SK-N-MC (cell line): ENCODE data around the gene CP.

Experiments used
- DNase-seq: peaks from one replicate; pipeline ENCODE4 v3.0.0-alpha.2; 2011; ENCODE audit warnings: low read depth, low spot score
- H3K27ac ChIP-seq: fragments of 200-600 bp; sonication (generic); 2 replicates; pipeline ENCODE4 v1.5.1; 2016; ENCODE audit warnings: mixed run types
- H3K36me3 ChIP-seq: fragments of 200-600 bp; sonication (generic); 2 replicates; pipeline ENCODE4 v1.6.1; 2017; ENCODE audit warnings: antibody characterized with exemption, low read length, mixed read lengths; ENCODE audit not compliant: insufficient read depth
- H3K4me3 ChIP-seq: fragments of 200-600 bp; sonication (generic); 2 replicates; pipeline ENCODE4 v1.5.1; 2016
- H3K9ac ChIP-seq: fragments of 200-600 bp; sonication (generic); 2 replicates; pipeline ENCODE4 v1.8.0; 2017; ENCODE audit warnings: mixed run types, mixed read lengths; ENCODE audit not compliant: insufficient read length
- H3K9me3 ChIP-seq: fragments of 200-600 bp; sonication (generic); 2 replicates; pipeline ENCODE4 v1.6.1; 2017; ENCODE audit warnings: low read depth, mild to moderate bottlenecking, antibody characterized with exemption, low read length, moderate library complexity, mixed read lengths
- EZH2 ChIP-seq: fragments of 200-600 bp; sonication (generic); IDR thresholded peaks from one replicate; pipeline ENCODE4 v1.6.1; 2017; ENCODE audit warnings: antibody characterized with exemption
- FOXP2 ChIP-seq: optimal IDR thresholded peaks from 2 replicates; pipeline ENCODE3; 2011; ENCODE audit warnings: mild to moderate bottlenecking, moderate library complexity; ENCODE audit not compliant: insufficient read depth; ENCODE audit errors: extremely low read length, control extremely low read depth
- POLR2AphosphoS5 ChIP-seq: IDR thresholded peaks from 2 replicates; pipeline ENCODE4 v1.6.1; 2012; ENCODE audit warnings: mild to moderate bottlenecking, low read depth, low read length, borderline replicate concordance

CP gene

DNA sequence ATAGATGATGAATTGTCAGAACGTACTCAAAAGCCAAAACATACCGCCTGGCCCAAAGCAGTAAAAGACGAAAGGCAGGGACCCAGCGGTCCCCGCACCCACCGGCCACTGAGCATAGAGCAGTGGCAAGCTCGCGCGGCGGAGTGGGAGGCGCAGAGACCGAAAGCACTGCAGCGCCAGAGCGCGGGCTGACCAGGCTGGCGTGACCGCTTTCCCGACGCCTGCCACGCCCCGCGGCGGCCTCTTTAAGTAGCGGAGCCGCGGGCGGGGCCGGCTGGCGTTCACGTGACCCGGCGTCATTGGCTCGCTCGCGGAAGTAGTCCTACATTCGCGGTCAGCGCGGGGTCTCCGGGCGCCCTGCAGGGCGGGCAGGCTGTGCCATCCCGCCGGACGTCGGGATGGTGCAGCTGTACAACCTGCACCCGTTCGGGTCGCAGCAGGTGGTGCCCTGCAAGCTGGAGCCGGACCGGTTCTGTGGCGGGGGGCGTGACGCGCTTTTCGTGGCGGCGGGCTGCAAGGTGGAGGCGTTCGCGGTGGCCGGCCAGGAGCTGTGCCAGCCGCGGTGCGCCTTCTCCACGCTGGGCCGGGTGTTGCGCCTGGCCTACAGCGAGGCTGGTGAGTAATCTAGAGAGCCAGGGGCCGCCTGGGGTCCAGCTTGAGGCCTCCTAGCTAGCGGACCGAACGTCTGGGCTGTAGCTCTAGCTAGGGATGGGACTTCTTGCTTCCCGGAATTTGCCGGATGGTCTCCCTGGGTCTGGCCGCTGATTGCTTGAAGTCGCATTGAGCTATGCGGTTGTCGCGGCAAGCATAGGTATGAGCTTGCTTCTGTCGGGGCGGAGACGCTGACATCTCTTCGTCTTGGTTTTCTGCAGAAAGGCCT, 92.1 kb downstream of the CP start, which contains the start of gene HPS3:
Gene HPS3, plus strand, starts transcription at position 313 of the 880 bp plus-strand sequence. Its CDS starts 86 bp downstream, at position 399.
- TF ChIP-seq EZH2 (no peak), POLR2AphosphoS5 (peak; percentile 81), FOXP2 (peak; percentile 31)
- Histone ChIP-seq H3K27ac (no peak within 1 kb of the TSS), H3K9me3 (no peaks in the 10 kb centered on the region)

DNA sequence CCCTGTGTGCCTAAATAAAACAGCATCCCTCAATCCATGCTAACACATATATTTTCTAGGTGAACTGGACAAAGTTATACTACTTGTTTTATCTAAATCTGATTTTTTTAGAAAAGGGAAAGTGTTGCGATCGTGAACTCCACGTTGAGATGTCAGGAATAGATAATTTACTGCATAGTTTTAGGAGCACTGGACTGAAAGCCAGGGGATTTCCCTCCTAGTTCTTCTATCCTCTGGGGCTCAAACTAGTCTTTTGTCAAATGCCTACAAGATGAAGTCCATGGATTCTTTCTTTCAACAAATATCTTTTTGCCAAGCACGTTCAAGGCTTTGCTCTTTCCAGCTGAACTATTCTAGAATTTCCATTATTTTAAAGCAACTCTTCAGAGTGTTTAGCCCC, 92.8 kb downstream of the CP start:
- H3K9me3 ChIP-seq, result no peaks in the 10 kb centered on the region
- H3K9ac ChIP-seq, result peak overlapping the region; percentile 66
- H3K36me3 ChIP-seq, result no peaks in the 10 kb centered on the region
- TF ChIP-seq EZH2 (no peak), POLR2AphosphoS5 (no peak), FOXP2 (no peak)
- no peak overlapping the region for H3K27ac ChIP-seq
- no peak for DNase-seq
- H3K4me3 ChIP-seq, result peak overlapping the region; percentile 93

More for the DNA sequence above, 92.1 kb downstream of the CP start, which contains the start of gene HPS3:
- Histone ChIP-seq H3K36me3 (no peaks in the 10 kb centered on the region), H3K4me3 (peak within 1 kb of the TSS; percentile 93), H3K9ac (peak within 1 kb of the TSS; percentile 66)
- no peak for DNase-seq

DNA sequence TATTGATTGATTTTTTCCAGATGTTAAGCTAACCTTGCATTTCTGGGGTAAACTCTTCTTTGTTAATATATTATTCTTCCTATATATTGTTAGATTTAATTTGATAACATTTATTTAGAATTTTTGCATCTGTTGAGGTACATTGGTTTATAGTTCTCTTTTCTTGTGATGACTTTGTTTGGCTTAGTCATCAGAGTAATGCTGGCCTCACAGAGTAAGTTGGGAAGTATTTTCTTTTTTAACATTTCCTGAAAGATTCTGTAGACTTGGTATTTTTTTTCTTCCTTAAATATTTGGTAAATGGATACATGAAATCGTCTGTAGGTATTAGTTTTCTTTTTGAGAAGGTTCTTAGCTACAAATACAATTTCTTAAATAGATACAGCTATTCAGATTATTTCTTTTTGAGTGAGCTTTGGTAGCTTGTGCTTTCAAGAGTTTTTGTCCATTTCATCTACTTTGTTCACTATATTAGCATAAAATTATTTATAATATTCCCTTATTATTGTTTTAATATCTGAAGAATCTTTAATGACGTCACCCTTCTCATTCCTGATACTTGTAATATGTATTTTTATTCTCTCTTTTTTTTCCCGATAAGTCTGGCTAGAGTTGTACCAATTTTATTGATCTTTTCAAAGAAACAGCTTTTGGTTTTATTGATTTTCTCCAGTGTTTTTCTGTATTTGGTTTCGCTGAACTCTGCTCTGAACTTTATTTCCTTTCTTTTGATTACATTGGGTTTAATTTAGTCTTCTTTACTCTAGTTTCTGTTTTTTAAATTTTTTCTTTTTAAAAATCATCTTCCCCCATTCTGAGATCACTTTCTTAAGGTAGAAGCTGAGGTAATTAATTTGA, 98.7 kb downstream of the CP start:
- no peaks in the 10 kb centered on the region for H3K9me3 ChIP-seq
- H3K9ac ChIP-seq, result no peak overlapping the region
- H3K4me3 ChIP-seq, result no peak overlapping the region
- no peaks in the 10 kb centered on the region for H3K36me3 ChIP-seq
- no peak overlapping the region for H3K27ac ChIP-seq
- no peak for DNase-seq
- TF ChIP-seq EZH2 (no peak), POLR2AphosphoS5 (no peak), FOXP2 (no peak)
